HEK293 (cell line): ENCODE results near the gene CSTF1.

Source experiments
- KLF9 ChIP-seq: fragments of 450-650 bp; formaldehyde crosslinking; IDR thresholded peaks from 2 replicates; pipeline ENCODE4 v1.5.1; 2016; ENCODE audit warnings: missing biosample characterization, missing genetic modification characterization, low read depth
- YY1 ChIP-seq: fragments of 450-650 bp; formaldehyde crosslinking; IDR thresholded peaks from 2 replicates; pipeline ENCODE4 v1.5.1; 2018; ENCODE audit warnings: missing biosample characterization, missing genetic modification characterization
- ZFP37 ChIP-seq: fragments of 450-650 bp; formaldehyde crosslinking; IDR thresholded peaks from 2 replicates; pipeline ENCODE4 v1.5.1; 2016; ENCODE audit warnings: missing biosample characterization, missing genetic modification characterization
- ZNF138 ChIP-seq: fragments of 450-650 bp; formaldehyde crosslinking; IDR thresholded peaks from 2 replicates; pipeline ENCODE4 v1.5.1; 2016; ENCODE audit warnings: missing biosample characterization, missing genetic modification characterization, borderline replicate concordance
- ZNF140 ChIP-seq: fragments of 450-650 bp; formaldehyde crosslinking; IDR thresholded peaks from 2 replicates; pipeline ENCODE4 v1.5.1; 2016; ENCODE audit warnings: missing biosample characterization, missing genetic modification characterization
- ZNF654 ChIP-seq: fragments of 450-650 bp; formaldehyde crosslinking; IDR thresholded peaks from 2 replicates; pipeline ENCODE4 v1.5.1; 2016; ENCODE audit warnings: low read depth, missing biosample characterization, missing genetic modification characterization
- ZNF660 ChIP-seq: fragments of 450-650 bp; IDR thresholded peaks from 2 replicates; pipeline ENCODE4 v1.5.1; 2018; ENCODE audit warnings: missing biosample characterization, mild to moderate bottlenecking, missing genetic modification characterization
- ZNF843 ChIP-seq: fragments of 450-650 bp; formaldehyde crosslinking; IDR thresholded peaks from 2 replicates; pipeline ENCODE4 v1.5.1; 2016; ENCODE audit warnings: missing biosample characterization, missing genetic modification characterization
- TF ChIP-seq, protein P1 (sequence below): fragments of 450-650 bp; IDR thresholded peaks from 2 replicates; pipeline ENCODE4 v1.5.1; 2018; ENCODE audit warnings: missing biosample characterization, mild to moderate bottlenecking, missing genetic modification characterization
- TF ChIP-seq, protein P2 (sequence below): fragments of 450-650 bp; formaldehyde crosslinking; IDR thresholded peaks from 2 replicates; pipeline ENCODE4 v1.5.1; 2016; ENCODE audit warnings: missing biosample characterization, missing genetic modification characterization
- TF ChIP-seq, protein P3 (sequence below): sonication (generic); formaldehyde crosslinking; IDR thresholded peaks from 2 replicates; pipeline ENCODE4 v1.8.1; 2022; ENCODE audit warnings: mild to moderate bottlenecking, moderate library complexity, missing genetic modification reagents
- TF ChIP-seq, protein P4 (sequence below): fragments of 450-650 bp; formaldehyde crosslinking; IDR thresholded peaks from 2 replicates; pipeline ENCODE4 v1.5.1; 2016; ENCODE audit warnings: missing biosample characterization, missing genetic modification characterization, low read depth
- TF ChIP-seq, protein P5 (sequence below): fragments of 450-650 bp; formaldehyde crosslinking; optimal IDR thresholded peaks from 2 replicates; pipeline ENCODE3; 2016; ENCODE audit warnings: missing biosample characterization, mild to moderate bottlenecking, missing genetic modification characterization

DNA sequence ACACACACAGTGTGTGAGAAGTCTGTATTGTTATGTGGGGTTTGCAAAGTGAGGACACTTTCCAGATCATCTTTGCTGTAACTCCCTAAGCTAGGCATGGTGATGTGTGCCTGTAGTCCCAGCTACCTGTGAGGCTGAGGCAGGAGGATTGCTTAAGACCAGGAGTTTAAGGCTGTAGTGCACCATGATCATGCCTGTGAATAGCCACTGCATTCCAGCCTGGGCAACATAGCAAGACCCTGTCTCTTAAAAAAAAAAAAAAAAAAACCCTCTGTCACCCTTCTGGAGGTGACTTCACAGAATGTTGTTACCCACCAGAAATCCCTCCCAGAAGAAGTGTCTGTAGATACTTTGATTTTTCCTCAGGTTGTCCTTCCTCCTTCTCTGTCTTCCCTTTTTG is 34.5 kb downstream of the CSTF1 start:
- TF ChIP-seq, protein P1, sequence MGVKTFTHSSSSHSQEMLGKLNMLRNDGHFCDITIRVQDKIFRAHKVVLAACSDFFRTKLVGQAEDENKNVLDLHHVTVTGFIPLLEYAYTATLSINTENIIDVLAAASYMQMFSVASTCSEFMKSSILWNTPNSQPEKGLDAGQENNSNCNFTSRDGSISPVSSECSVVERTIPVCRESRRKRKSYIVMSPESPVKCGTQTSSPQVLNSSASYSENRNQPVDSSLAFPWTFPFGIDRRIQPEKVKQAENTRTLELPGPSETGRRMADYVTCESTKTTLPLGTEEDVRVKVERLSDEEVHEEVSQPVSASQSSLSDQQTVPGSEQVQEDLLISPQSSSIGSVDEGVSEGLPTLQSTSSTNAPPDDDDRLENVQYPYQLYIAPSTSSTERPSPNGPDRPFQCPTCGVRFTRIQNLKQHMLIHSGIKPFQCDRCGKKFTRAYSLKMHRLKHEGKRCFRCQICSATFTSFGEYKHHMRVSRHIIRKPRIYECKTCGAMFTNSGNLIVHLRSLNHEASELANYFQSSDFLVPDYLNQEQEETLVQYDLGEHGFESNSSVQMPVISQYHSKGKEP (tag by site-specific recombination): no peak
- TF ChIP-seq ZNF660 (tag by site-specific recombination): no peak
- TF ChIP-seq, protein P2, sequence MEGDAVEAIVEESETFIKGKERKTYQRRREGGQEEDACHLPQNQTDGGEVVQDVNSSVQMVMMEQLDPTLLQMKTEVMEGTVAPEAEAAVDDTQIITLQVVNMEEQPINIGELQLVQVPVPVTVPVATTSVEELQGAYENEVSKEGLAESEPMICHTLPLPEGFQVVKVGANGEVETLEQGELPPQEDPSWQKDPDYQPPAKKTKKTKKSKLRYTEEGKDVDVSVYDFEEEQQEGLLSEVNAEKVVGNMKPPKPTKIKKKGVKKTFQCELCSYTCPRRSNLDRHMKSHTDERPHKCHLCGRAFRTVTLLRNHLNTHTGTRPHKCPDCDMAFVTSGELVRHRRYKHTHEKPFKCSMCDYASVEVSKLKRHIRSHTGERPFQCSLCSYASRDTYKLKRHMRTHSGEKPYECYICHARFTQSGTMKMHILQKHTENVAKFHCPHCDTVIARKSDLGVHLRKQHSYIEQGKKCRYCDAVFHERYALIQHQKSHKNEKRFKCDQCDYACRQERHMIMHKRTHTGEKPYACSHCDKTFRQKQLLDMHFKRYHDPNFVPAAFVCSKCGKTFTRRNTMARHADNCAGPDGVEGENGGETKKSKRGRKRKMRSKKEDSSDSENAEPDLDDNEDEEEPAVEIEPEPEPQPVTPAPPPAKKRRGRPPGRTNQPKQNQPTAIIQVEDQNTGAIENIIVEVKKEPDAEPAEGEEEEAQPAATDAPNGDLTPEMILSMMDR (tag by site-specific recombination): no peak
- no peak for TF ChIP-seq YY1
- no peak for TF ChIP-seq ZNF140 (tag by site-specific recombination)
- TF ChIP-seq, protein P3, sequence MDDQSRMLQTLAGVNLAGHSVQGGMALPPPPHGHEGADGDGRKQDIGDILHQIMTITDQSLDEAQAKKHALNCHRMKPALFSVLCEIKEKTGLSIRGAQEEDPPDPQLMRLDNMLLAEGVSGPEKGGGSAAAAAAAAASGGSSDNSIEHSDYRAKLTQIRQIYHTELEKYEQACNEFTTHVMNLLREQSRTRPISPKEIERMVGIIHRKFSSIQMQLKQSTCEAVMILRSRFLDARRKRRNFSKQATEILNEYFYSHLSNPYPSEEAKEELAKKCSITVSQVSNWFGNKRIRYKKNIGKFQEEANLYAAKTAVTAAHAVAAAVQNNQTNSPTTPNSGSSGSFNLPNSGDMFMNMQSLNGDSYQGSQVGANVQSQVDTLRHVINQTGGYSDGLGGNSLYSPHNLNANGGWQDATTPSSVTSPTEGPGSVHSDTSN (CRISPR knock-in tag): no peak
- no peak for TF ChIP-seq KLF9 (tag by site-specific recombination)
- TF ChIP-seq ZNF843 (tag by site-specific recombination): no peak
- TF ChIP-seq, protein P4, sequence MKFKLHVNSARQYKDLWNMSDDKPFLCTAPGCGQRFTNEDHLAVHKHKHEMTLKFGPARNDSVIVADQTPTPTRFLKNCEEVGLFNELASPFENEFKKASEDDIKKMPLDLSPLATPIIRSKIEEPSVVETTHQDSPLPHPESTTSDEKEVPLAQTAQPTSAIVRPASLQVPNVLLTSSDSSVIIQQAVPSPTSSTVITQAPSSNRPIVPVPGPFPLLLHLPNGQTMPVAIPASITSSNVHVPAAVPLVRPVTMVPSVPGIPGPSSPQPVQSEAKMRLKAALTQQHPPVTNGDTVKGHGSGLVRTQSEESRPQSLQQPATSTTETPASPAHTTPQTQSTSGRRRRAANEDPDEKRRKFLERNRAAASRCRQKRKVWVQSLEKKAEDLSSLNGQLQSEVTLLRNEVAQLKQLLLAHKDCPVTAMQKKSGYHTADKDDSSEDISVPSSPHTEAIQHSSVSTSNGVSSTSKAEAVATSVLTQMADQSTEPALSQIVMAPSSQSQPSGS: no peak
- no peak for TF ChIP-seq ZFP37 (tag by site-specific recombination)
- no peak for TF ChIP-seq ZNF654
- TF ChIP-seq, protein P5, sequence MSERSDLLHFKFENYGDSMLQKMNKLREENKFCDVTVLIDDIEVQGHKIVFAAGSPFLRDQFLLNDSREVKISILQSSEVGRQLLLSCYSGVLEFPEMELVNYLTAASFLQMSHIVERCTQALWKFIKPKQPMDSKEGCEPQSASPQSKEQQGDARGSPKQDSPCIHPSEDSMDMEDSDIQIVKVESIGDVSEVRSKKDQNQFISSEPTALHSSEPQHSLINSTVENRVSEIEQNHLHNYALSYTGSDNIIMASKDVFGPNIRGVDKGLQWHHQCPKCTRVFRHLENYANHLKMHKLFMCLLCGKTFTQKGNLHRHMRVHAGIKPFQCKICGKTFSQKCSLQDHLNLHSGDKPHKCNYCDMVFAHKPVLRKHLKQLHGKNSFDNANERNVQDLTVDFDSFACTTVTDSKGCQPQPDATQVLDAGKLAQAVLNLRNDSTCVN (tag by site-specific recombination): no peak
- TF ChIP-seq ZNF138: no peak
